ENCODE results near the gene PYGO2. TPM values are rescaled to one million over a fixed set of nuclear protein-coding genes. Genes with fewer than 3 reads are reported as not detected.

PYGO2 gene
- total and polyA plus RNA-seq, 8 donors = 26.6 to 42.9 (median 37.3) TPM

DNA sequence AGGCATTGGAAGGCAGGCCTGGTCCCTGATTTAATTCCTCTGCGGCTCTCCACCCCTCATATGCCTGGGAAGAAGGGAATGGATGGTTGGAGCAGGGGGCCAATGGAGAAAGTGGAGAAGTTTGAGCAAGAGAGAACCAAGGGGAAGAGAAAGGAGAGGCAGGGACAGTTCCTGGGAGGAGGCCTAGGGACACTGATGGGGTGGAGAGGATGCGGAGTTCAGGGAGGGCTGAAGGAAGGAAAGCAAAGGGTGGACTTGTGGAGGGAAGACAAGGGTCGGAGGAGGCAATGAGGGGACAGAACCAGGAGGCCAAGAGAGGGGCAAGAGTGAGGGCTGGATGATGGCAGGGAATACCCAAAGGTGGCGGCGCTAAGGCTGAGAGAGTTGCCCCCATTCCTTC is 48.2 kb upstream of the PYGO2 start:
- ATAC-seq = no peak
- Histone ChIP-seq H3K36me3 (peaks cover 0 to 20% of the 10 kb centered on the region in 2 donors), H3K9me3 (no peaks in the 10 kb centered on the region), H3K4me1 (peaks cover 41 to 98% of the 10 kb centered on the region in 2 donors), H3K27ac (peak overlapping the region in 1 of 2 donors; percentile 95), H3K4me3 (peak overlapping the region in 1 of 2 donors; percentile 96), H3K27me3 (no peaks in the 10 kb centered on the region)
- no peak for DNase-seq
- TF ChIP-seq, protein P1, sequence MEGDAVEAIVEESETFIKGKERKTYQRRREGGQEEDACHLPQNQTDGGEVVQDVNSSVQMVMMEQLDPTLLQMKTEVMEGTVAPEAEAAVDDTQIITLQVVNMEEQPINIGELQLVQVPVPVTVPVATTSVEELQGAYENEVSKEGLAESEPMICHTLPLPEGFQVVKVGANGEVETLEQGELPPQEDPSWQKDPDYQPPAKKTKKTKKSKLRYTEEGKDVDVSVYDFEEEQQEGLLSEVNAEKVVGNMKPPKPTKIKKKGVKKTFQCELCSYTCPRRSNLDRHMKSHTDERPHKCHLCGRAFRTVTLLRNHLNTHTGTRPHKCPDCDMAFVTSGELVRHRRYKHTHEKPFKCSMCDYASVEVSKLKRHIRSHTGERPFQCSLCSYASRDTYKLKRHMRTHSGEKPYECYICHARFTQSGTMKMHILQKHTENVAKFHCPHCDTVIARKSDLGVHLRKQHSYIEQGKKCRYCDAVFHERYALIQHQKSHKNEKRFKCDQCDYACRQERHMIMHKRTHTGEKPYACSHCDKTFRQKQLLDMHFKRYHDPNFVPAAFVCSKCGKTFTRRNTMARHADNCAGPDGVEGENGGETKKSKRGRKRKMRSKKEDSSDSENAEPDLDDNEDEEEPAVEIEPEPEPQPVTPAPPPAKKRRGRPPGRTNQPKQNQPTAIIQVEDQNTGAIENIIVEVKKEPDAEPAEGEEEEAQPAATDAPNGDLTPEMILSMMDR (IDR thresholded peaks at IDR 0.05) = no peak
- intact Hi-C loops (cut with DNase I) = no loop called here

DNA sequence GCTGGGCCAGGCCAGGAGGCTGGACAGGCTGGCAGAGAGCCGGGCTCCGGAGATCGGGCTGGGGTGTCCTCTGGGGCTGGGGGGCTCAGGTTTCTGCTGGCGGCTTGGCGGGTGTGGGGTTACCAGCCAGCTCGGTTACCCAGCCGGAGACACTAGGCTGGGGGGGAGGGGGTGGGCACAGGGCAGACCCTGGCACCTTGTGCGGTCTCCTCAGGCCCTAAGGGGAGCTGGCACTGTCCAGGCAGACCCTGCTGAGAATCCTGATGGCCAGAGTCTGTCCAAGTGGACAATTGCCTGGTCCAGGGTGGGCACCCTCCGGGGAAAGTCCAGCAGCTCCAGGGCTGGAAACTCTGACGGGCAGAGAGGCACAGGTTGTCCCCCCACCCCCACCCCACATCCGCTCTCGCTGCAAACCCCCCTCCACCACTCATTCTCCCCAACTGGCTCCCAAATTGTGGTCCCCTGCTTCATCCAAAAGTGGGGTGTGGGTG is 47.7 kb upstream of the PYGO2 start:
- no peak for DNase-seq
- H3K27ac ChIP-seq = peak overlapping the region; percentile 59 to 95
- H3K36me3 ChIP-seq = peaks cover 0 to 16% of the 10 kb centered on the region in 2 donors
- intact Hi-C loops (cut with DNase I) = no loop called here
- no peaks in the 10 kb centered on the region for H3K9me3 ChIP-seq
- no peaks in the 10 kb centered on the region for H3K27me3 ChIP-seq
- ATAC-seq = no peak
- TF ChIP-seq, protein P1 (IDR thresholded peaks at IDR 0.05) = no peak
- H3K4me3 ChIP-seq = peak overlapping the region in 1 of 2 donors; percentile 96
- peaks cover 46 to 98% of the 10 kb centered on the region in 2 donors for H3K4me1 ChIP-seq

DNA sequence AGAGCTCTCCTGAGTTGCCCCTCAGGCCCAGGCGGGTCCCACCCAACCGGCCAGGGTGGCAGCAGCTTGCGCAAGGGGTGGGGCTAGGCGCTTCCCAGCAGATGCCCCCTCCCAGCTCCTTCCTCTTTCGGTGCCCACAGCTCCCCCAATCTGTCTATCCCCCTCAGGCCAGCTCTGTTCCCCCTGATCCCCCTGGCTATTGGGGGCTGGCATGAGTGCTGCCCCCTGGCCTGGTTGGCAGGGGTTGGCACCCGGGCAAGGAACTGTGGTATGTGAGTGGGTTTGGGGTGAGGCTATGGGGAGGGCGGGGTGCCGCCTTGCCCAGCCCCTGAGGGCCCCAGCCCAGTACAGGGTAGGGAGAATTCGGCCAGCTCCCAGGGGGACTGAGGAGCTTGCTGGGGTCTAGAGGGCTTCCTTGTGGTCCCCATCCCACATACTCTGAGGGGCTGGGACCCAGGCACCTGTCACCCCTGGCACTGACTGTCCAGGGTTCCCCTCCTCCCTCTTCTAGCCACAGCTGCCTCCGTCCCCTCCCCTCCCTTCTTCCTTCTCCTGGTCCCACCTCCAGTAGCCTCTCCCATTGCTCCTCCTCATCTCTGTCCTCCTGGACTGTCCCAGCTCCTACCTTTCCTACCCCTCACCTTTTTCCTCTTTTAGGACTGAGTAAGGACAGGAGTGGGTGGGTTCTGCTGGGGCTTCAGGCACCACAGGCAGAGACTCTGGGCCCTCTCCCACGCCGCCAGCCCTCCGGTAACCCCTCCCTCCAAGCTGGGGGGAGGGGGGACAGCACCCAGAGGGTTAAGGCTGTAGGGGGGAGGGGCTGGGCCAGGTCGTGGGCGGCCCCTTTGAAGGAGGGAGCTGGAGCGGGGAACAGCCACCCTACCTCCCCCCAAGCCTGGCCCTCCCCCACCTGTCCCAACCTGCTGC is 46.7 kb upstream of the PYGO2 start:
- no peaks in the 10 kb centered on the region for H3K27me3 ChIP-seq
- DNase-seq (peak in 2 of 4 donors; percentile 57 to 87), ATAC-seq (peak; percentile 3)
- peaks cover 0 to 9% of the 10 kb centered on the region in 2 donors for H3K36me3 ChIP-seq
- peaks cover 46 to 92% of the 10 kb centered on the region in 2 donors for H3K4me1 ChIP-seq
- intact Hi-C loops (cut with DNase I) = no loop called here
- H3K9me3 ChIP-seq = no peaks in the 10 kb centered on the region
- TF ChIP-seq, protein P1 (IDR thresholded peaks at IDR 0.05) = no peak
- peak overlapping the region; percentile 59 to 95 for H3K27ac ChIP-seq
- H3K4me3 ChIP-seq = peak overlapping the region; percentile 11 to 96

DNA sequence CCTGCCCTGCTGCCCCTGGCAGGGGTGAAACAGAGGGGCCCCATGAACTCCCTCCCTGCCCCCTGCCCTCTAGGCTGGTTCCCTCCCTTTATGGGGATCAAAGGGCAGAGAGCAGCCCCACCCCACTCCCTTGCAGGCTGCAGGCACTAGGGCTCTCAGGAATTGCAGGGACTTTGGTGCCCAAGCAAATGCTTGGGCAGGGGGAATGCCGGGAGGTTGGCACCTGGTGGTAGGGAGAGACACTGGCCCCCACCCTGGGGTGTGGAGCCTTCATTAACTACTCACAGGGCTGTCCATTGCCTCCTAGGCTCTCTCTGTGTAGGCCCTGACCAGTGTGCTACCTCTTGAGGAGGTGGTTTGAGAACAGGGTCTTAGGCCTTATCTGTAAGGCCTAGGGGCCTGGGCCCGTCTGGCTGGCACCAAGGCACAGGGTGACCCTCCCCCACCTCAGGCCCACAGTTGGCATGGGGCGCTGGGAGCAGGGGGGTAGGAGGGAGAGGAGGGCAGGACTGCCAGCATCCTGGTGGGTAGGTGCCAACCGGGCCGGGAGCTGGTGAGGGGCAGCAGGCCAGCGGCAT is 45.8 kb upstream of the PYGO2 start:
- Histone ChIP-seq H3K27me3 (no peaks in the 10 kb centered on the region), H3K36me3 (peaks cover 0 to 9% of the 10 kb centered on the region in 2 donors), H3K4me3 (peak overlapping the region in 1 of 2 donors; percentile 96), H3K4me1 (peaks cover 43 to 83% of the 10 kb centered on the region in 2 donors), H3K9me3 (no peaks in the 10 kb centered on the region), H3K27ac (peak overlapping the region; percentile 59 to 95)
- no peak for ATAC-seq
- TF ChIP-seq, protein P1 (IDR thresholded peaks at IDR 0.05) = no peak
- DNase-seq = peak in 1 of 4 donors; percentile 84
- intact Hi-C loops (cut with DNase I) = no loop called here

Data from left lung (tissue), 10 donors.